Heart left ventricle (tissue), 13 donors: ENCODE data around the gene CAPN12.

Source experiments
- CTCF ChIP-seq, 12 donors: fragments of 200-600 bp; sonication (generic) in 4 of 12; IDR thresholded peaks; one replicate each; pipeline versions ENCODE4 v1.5.0 to v1.8.0; 2018 to 2022; ENCODE audit warnings: antibody characterized with exemption in 12 of 12, mild to moderate bottlenecking in 5 of 12
- POLR2A ChIP-seq, 2 donors: fragments of 450-650 bp; IDR thresholded peaks; one replicate each; pipeline ENCODE4 v1.6.1; 2017; ENCODE audit warnings: antibody characterized with exemption in 2 of 2, mild to moderate bottlenecking in 2 of 2, moderate library complexity in 2 of 2
- donor health status: ischemic (EF 13 %, LVEDD 7.1; RV severe dilation, severe dysfunction).
- donor health status: DM: no; HTN: yes; CAD: no.
- donor health status: DM: no; HTN: no; CAD: no.
- donor health status: ischemic (EF 25% LVEDD 6.9; RV normal size, moderate dysfunction).
- donor health status: ischemic (EF 25% LVEDD 5.7; RV mildly dilated, moderate dysfunction).
- donor health status: ischemic (EF 35%, LVEDD 5.7; RV mildly dilated, moderate dysfunction).
- donor health status: nonischemic (EF 11% LVEDD 7.7; RV severe dilation, severe dysfunction).
- donor health status: DM: yes; HTN: yes; CAD: no.
- donor health status: PGD.
- donor health status: ischemic (EF 29% LVEDD 5.4; RV normal size, mild dysfunction).
- donor health status: nonischemic (EF 23%, LVEDD 6.1; RV moderate dilation, normal function).

GRCh38 chr19:38682195-38682867 is 61.9 kb downstream of the CAPN12 start:
- no peak for TF ChIP-seq CTCF (IDR thresholded peaks at IDR 0.05)
- TF ChIP-seq POLR2A (IDR thresholded peaks at IDR 0.05): no peak
